NCI-H146 treated with DMSO at 0.1 percent for 48 hours (cell line): Measurements from ENCODE around the gene AP2S1.
"Not testable (repeated sequence)": the region's sequence is repeated elsewhere in the genome, so short reads cannot be mapped to it uniquely, and the experiment has no call there.

ENCODE experiments used
- DNase-seq: peaks from one replicate; lab custom pipeline; 2025; ENCODE audit not compliant: unreplicated experiment; lab: John Stamatoyannopoulos, UW

The AP2S1 gene

GRCh38 chr19:46850228-46851203 lies at the start of gene AP2S1:
TSS of gene AP2S1 (minus strand) at chr19:46850846. CDS start at chr19:46850766, 80 bp downstream.
- DNase-seq, result peak; percentile 98

GRCh38 chr19:46900341-46900740 lies 49.7 kb upstream of the AP2S1 start:
- DNase-seq, result no peak

- DNase-seq, result no peak
Measured at GRCh38 chr19:46898731-46899130, 48.1 kb upstream of the AP2S1 start.

- peak; percentile 25 for DNase-seq
Measured at GRCh38 chr19:46896076-46896794, 45.6 kb upstream of the AP2S1 start.

- no peak for DNase-seq
Measured at GRCh38 chr19:46892252-46893179, 41.9 kb upstream of the AP2S1 start.

- DNase-seq, result no peak
Measured at GRCh38 chr19:46890423-46891170, 40.0 kb upstream of the AP2S1 start.

- no peak for DNase-seq
Measured at GRCh38 chr19:46887240-46887782, 36.7 kb upstream of the AP2S1 start.

GRCh38 chr19:46886546-46887239 lies 36.0 kb upstream of the AP2S1 start:
- DNase-seq, result no peak

- no peak for DNase-seq
Measured at GRCh38 chr19:46885411-46885810, 34.8 kb upstream of the AP2S1 start.

- DNase-seq, result not testable (repeated sequence)
Measured at GRCh38 chr19:46882751-46883150, 32.1 kb upstream of the AP2S1 start.

- no peak for DNase-seq
Measured at GRCh38 chr19:46882034-46882433, 31.4 kb upstream of the AP2S1 start.

GRCh38 chr19:46881092-46881491 lies 30.4 kb upstream of the AP2S1 start:
- DNase-seq, result no peak

GRCh38 chr19:46880431-46880830 lies 29.8 kb upstream of the AP2S1 start:
- DNase-seq, result no peak

GRCh38 chr19:46878613-46879375 lies 28.1 kb upstream of the AP2S1 start:
- DNase-seq, result no peak

GRCh38 chr19:46875657-46876056 lies 25.0 kb upstream of the AP2S1 start:
- DNase-seq, result no peak

GRCh38 chr19:46875234-46875633 lies 24.6 kb upstream of the AP2S1 start:
- no peak for DNase-seq

- DNase-seq, result no peak
Measured at GRCh38 chr19:46872967-46873366, 22.3 kb upstream of the AP2S1 start.

- not testable (repeated sequence) for DNase-seq
Measured at GRCh38 chr19:46871173-46871572, 20.5 kb upstream of the AP2S1 start.
